ENCODE data around the gene MILR1. TPM values are rescaled to one million over a fixed set of nuclear protein-coding genes. Genes with fewer than 3 reads are reported as not detected.

The MILR1 gene
- total RNA-seq, 4 donors from 2014 or later = 0.79 to 8.1 (median 1.8) TPM

GRCh38 chr17:64496348-64496785 is 47.5 kb downstream of the MILR1 start:
- H3K36me3 ChIP-seq = peaks cover 16 to 60% (median 29%) of the 10 kb centered on the region in 3 donors
- TF ChIP-seq POLR2A (IDR thresholded peaks at IDR 0.05) (no peak), CTCF (IDR thresholded peaks at IDR 0.05) (no peak)
- 1% methylated on average over 7 to 9 of the region's 20 CpGs for WGBS, 2 donors
- H3K4me3 ChIP-seq = peak overlapping the region; percentile 65 to 86 (median 72)
- no peaks in the 10 kb centered on the region for H3K27me3 ChIP-seq
- intact Hi-C loops (cut with DNase I) = loop anchor here (10.0 kb wide), 1 partner anchor 72 kb away; no protein-coding TSS in a partner anchor
- H3K4me1 ChIP-seq = peaks cover 5 to 74% (median 44%) of the 10 kb centered on the region in 3 donors
- H3K27ac ChIP-seq = peak overlapping the region; percentile 81 to 91 (median 89)
- no peak for DNase-seq
- no peaks in the 10 kb centered on the region for H3K9me3 ChIP-seq

- 0 to 1% methylated on average over 8 to 42 of the region's 50 CpGs for WGBS, 2 donors
- Histone ChIP-seq H3K36me3 (peaks cover 18 to 60% (median 30%) of the 10 kb centered on the region in 3 donors), H3K27me3 (no peaks in the 10 kb centered on the region), H3K27ac (peak within 1 kb of the TSS; percentile 81 to 91 (median 89)), H3K4me3 (peak within 1 kb of the TSS; percentile 65 to 86 (median 72)), H3K4me1 (peaks cover 5 to 80% (median 50%) of the 10 kb centered on the region in 3 donors), H3K9me3 (no peaks in the 10 kb centered on the region)
- intact Hi-C loops (cut with DNase I) = loop anchor here (10.0 kb wide), 1 partner anchor 72 kb away; no protein-coding TSS in a partner anchor
- DNase-seq = peak; percentile 52
- TF ChIP-seq POLR2A (IDR thresholded peaks at IDR 0.05) (peak in 3 of 4 donors; percentile 23 to 73 (median 58)), CTCF (IDR thresholded peaks at IDR 0.05) (peak; percentile 20 to 63 (median 42))
These were observed 48.1 kb downstream of the MILR1 start, which contains the start of gene POLG2 for GRCh38 chr17:64496786-64497564. Gene POLG2 (minus strand): TSS chr17:64497054. CDS start chr17:64496968, 86 bp downstream.

- DNase-seq = no peak
- Histone ChIP-seq H3K4me1 (peaks cover 5 to 86% (median 56%) of the 10 kb centered on the region in 3 donors), H3K36me3 (peaks cover 18 to 62% (median 35%) of the 10 kb centered on the region in 3 donors), H3K4me3 (peak overlapping the region; percentile 65 to 86 (median 72)), H3K27ac (peak overlapping the region; percentile 81 to 91 (median 89)), H3K9me3 (no peaks in the 10 kb centered on the region), H3K27me3 (no peaks in the 10 kb centered on the region)
- WGBS, 2 donors = 39 to 40% methylated on average over 4 of the region's 4 CpGs
- peak in 1 of 6 experiments; percentile 8 for TF ChIP-seq CTCF (IDR thresholded peaks at IDR 0.05)
- TF ChIP-seq POLR2A (IDR thresholded peaks at IDR 0.05) = peak in 1 of 4 donors; percentile 17
- intact Hi-C loops (cut with DNase I) = loop anchor here (10.0 kb wide), 1 partner anchor 73 kb away; no protein-coding TSS in a partner anchor
These were observed 48.7 kb downstream of the MILR1 start for GRCh38 chr17:64497565-64498035.

GRCh38 chr17:64498308-64499203 is 49.6 kb downstream of the MILR1 start:
- peaks cover 25 to 63% (median 45%) of the 10 kb centered on the region in 3 donors for H3K36me3 ChIP-seq
- H3K9me3 ChIP-seq = no peaks in the 10 kb centered on the region
- WGBS, 2 donors = 59% methylated on average over 7 of the region's 7 CpGs
- intact Hi-C loops (cut with DNase I) = loop anchor here (10.0 kb wide), 1 partner anchor 74 kb away; no protein-coding TSS in a partner anchor
- H3K27ac ChIP-seq = peak overlapping the region in 2 of 4 donors; percentile 0 to 90
- no peak overlapping the region for H3K4me3 ChIP-seq
- DNase-seq = no peak
- H3K4me1 ChIP-seq = peaks cover 14 to 96% (median 65%) of the 10 kb centered on the region in 3 donors
- TF ChIP-seq CTCF (IDR thresholded peaks at IDR 0.05) (no peak), POLR2A (IDR thresholded peaks at IDR 0.05) (no peak)
- H3K27me3 ChIP-seq = no peaks in the 10 kb centered on the region
